GM12892 (cell line): ENCODE measurements around the gene DPY30.

Experiments used
- POLR2A ChIP-seq: IDR thresholded peaks from 2 replicates; pipeline ENCODE4 v1.6.1; 2011; ENCODE audit warnings: low read depth, low read length, control low read depth
- TAF1 ChIP-seq: IDR thresholded peaks from 2 replicates; pipeline ENCODE4 v1.6.1; 2011; ENCODE audit warnings: low read depth, mild to moderate bottlenecking, control low read depth, low read length, borderline replicate concordance

DNA sequence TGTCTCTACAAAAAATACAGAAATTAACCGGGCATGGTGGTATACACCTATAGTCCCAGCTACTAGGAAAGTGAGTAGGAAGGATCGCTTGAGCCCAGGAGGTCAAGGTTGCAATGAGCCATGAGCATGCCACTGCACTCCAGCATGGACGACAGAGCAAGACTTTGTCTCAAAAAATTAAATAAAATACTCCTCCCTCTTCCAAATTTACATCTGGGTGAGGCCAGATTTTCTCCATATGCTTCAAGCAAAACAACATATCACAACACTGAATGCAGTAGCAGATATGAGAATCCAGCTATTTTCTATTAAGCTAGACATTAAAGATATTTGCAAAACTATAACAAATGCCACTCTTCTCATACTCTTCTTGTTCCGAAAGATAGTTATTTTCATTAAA lies 49.7 kb downstream of the DPY30 start:
- no peak for TF ChIP-seq TAF1
- TF ChIP-seq POLR2A = no peak
